GM12801 (cell line): ENCODE results near the gene ZBED1.

ENCODE experiments used
- CTCF ChIP-seq: IDR thresholded peaks from one replicate; pipeline ENCODE4 v1.5.1; 2011; ENCODE audit warnings: control low read depth; ENCODE audit not compliant: insufficient read length; ENCODE audit errors: extremely low read depth

ZBED1 gene

GRCh38 chrX:2488621-2489285 is 12.0 kb downstream of the ZBED1 start:
- TF ChIP-seq CTCF: no peak

GRCh38 chrX:2487366-2487765 is 13.4 kb downstream of the ZBED1 start:
- no peak for TF ChIP-seq CTCF

- no peak for TF ChIP-seq CTCF
Measured at GRCh38 chrX:2486476-2487133, 14.2 kb downstream of the ZBED1 start.

- no peak for TF ChIP-seq CTCF
Measured at GRCh38 chrX:2485789-2486345, 14.9 kb downstream of the ZBED1 start.

GRCh38 chrX:2484721-2485648 is 15.8 kb downstream of the ZBED1 start:
- TF ChIP-seq CTCF: no peak

- TF ChIP-seq CTCF: no peak
Measured at GRCh38 chrX:2484256-2484655, 16.5 kb downstream of the ZBED1 start.
